ENCODE measurements around the gene MMP24. TPM values are rescaled to one million over a fixed set of nuclear protein-coding genes. Genes with fewer than 3 reads are reported as not detected.

The MMP24 gene
- total and polyA plus RNA-seq, 2 of the 13 experiments (the other 11 are each of a cell fraction or from before 2014, with no cell fraction given) = 0.29 to 0.35 TPM

GRCh38 chr20:35292504-35293285 is 66.2 kb downstream of the MMP24 start (continued):
- TF ChIP-seq, protein P1, sequence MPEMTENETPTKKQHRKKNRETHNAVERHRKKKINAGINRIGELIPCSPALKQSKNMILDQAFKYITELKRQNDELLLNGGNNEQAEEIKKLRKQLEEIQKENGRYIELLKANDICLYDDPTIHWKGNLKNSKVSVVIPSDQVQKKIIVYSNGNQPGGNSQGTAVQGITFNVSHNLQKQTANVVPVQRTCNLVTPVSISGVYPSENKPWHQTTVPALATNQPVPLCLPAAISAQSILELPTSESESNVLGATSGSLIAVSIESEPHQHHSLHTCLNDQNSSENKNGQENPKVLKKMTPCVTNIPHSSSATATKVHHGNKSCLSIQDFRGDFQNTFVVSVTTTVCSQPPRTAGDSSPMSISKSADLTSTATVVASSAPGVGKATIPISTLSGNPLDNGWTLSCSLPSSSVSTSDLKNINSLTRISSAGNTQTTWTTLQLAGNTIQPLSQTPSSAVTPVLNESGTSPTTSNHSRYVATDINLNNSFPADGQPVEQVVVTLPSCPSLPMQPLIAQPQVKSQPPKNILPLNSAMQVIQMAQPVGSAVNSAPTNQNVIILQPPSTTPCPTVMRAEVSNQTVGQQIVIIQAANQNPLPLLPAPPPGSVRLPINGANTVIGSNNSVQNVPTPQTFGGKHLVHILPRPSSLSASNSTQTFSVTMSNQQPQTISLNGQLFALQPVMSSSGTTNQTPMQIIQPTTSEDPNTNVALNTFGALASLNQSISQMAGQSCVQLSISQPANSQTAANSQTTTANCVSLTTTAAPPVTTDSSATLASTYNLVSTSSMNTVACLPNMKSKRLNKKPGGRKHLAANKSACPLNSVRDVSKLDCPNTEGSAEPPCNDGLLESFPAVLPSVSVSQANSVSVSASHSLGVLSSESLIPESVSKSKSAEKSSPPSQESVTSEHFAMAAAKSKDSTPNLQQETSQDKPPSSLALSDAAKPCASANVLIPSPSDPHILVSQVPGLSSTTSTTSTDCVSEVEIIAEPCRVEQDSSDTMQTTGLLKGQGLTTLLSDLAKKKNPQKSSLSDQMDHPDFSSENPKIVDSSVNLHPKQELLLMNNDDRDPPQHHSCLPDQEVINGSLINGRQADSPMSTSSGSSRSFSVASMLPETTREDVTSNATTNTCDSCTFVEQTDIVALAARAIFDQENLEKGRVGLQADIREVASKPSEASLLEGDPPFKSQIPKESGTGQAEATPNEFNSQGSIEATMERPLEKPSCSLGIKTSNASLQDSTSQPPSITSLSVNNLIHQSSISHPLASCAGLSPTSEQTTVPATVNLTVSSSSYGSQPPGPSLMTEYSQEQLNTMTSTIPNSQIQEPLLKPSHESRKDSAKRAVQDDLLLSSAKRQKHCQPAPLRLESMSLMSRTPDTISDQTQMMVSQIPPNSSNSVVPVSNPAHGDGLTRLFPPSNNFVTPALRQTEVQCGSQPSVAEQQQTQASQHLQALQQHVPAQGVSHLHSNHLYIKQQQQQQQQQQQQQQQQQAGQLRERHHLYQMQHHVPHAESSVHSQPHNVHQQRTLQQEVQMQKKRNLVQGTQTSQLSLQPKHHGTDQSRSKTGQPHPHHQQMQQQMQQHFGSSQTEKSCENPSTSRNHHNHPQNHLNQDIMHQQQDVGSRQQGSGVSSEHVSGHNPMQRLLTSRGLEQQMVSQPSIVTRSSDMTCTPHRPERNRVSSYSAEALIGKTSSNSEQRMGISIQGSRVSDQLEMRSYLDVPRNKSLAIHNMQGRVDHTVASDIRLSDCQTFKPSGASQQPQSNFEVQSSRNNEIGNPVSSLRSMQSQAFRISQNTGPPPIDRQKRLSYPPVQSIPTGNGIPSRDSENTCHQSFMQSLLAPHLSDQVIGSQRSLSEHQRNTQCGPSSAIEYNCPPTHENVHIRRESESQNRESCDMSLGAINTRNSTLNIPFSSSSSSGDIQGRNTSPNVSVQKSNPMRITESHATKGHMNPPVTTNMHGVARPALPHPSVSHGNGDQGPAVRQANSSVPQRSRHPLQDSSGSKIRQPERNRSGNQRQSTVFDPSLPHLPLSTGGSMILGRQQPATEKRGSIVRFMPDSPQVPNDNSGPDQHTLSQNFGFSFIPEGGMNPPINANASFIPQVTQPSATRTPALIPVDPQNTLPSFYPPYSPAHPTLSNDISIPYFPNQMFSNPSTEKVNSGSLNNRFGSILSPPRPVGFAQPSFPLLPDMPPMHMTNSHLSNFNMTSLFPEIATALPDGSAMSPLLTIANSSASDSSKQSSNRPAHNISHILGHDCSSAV (CRISPR knock-in tag; IDR thresholded peaks at IDR 0.05; ENCODE audit: borderline replicate concordance) = no peak
- TF ChIP-seq DZIP1 (CRISPR knock-in tag; IDR thresholded peaks at IDR 0.05) (peak; percentile 52; the same call in 1 of the 2 replicates), CHCHD3 (CRISPR knock-in tag; IDR thresholded peaks at IDR 0.05) (no peak), KDM3A (CRISPR knock-in tag; IDR thresholded peaks at IDR 0.05; ENCODE audit: low read depth) (no peak), SNAPC2 (CRISPR knock-in tag; IDR thresholded peaks at IDR 0.05) (no peak), ZNF513 (CRISPR knock-in tag; conservative IDR thresholded peaks at IDR 0.05) (no peak), ZFP36L1 (CRISPR knock-in tag; IDR thresholded peaks at IDR 0.05) (no peak), MBD4 (IDR thresholded peaks at IDR 0.05; ENCODE audit: borderline replicate concordance, low read length) (no peak), ZMYM4 (CRISPR knock-in tag; IDR thresholded peaks at IDR 0.05) (no peak)
- TF ChIP-seq, protein P2, sequence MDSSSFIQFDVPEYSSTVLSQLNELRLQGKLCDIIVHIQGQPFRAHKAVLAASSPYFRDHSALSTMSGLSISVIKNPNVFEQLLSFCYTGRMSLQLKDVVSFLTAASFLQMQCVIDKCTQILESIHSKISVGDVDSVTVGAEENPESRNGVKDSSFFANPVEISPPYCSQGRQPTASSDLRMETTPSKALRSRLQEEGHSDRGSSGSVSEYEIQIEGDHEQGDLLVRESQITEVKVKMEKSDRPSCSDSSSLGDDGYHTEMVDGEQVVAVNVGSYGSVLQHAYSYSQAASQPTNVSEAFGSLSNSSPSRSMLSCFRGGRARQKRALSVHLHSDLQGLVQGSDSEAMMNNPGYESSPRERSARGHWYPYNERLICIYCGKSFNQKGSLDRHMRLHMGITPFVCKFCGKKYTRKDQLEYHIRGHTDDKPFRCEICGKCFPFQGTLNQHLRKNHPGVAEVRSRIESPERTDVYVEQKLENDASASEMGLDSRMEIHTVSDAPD (CRISPR knock-in tag; IDR thresholded peaks at IDR 0.05) = no peak
- TF ChIP-seq, protein P3, sequence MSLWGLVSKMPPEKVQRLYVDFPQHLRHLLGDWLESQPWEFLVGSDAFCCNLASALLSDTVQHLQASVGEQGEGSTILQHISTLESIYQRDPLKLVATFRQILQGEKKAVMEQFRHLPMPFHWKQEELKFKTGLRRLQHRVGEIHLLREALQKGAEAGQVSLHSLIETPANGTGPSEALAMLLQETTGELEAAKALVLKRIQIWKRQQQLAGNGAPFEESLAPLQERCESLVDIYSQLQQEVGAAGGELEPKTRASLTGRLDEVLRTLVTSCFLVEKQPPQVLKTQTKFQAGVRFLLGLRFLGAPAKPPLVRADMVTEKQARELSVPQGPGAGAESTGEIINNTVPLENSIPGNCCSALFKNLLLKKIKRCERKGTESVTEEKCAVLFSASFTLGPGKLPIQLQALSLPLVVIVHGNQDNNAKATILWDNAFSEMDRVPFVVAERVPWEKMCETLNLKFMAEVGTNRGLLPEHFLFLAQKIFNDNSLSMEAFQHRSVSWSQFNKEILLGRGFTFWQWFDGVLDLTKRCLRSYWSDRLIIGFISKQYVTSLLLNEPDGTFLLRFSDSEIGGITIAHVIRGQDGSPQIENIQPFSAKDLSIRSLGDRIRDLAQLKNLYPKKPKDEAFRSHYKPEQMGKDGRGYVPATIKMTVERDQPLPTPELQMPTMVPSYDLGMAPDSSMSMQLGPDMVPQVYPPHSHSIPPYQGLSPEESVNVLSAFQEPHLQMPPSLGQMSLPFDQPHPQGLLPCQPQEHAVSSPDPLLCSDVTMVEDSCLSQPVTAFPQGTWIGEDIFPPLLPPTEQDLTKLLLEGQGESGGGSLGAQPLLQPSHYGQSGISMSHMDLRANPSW (CRISPR knock-in tag; IDR thresholded peaks at IDR 0.05; ENCODE audit: borderline replicate concordance) = no peak

Data from HepG2 (cell line).